Ovary (tissue), 3 donors: Measurements from ENCODE around the gene SRRM3.

Experiments
- CTCF ChIP-seq, 3 donors: fragments of 450-650 bp in 2 of 3; fragments of 200-600 bp in 1 of 3; IDR thresholded peaks; one replicate each; pipeline versions ENCODE4 v1.5.1 to v1.8.0; 2016 to 2022; ENCODE audit warnings: antibody characterized with exemption in 3 of 3, mild to moderate bottlenecking in 1 of 3
- EP300 ChIP-seq: sonication (generic); formaldehyde crosslinking; IDR thresholded peaks from one replicate; pipeline ENCODE4 v1.6.1; 2017; ENCODE audit warnings: antibody characterized with exemption
- POLR2A ChIP-seq: fragments of 450-650 bp; IDR thresholded peaks from one replicate; pipeline ENCODE4 v1.6.1; 2017; ENCODE audit warnings: antibody characterized with exemption, mild to moderate bottlenecking, moderate library complexity
- donor health status: DM: no; HTN: no; CAD: no.

- TF ChIP-seq CTCF (IDR thresholded peaks at IDR 0.05) (no peak), POLR2A (peak; percentile 1), EP300 (no peak)
These were observed 92.8 kb downstream of the SRRM3 start for GRCh38 chr7:76294344-76295024.
